GM12878 (cell line): Measurements from ENCODE around the gene TMEM63B. TPM values are rescaled to one million over a fixed set of nuclear protein-coding genes. Genes with fewer than 3 reads are reported as not detected.
A peak's percentile ranks its signal among the peaks of the same experiment; 100 is the strongest.

ENCODE experiments used
- CHD1 ChIP-seq: IDR thresholded peaks from 2 replicates; pipeline ENCODE4 v1.6.1; 2012; ENCODE audit warnings: low read depth, low read length, improper control_type of control experiment
- CHD2 ChIP-seq: IDR thresholded peaks from 2 replicates; pipeline ENCODE4 v1.6.1; 2011; ENCODE audit warnings: low read depth, low read length, improper control_type of control experiment, borderline replicate concordance
- CHD4 ChIP-seq: fragments of 200-600 bp; sonication (generic); IDR thresholded peaks from 2 replicates; pipeline ENCODE4 v1.6.1; 2016; ENCODE audit warnings: mild to moderate bottlenecking
- EP300 ChIP-seq, 2 experiments: fragments of 150-350 bp in 1 of 2; IDR thresholded peaks; 2 replicates each; pipeline ENCODE4 v1.6.1; 2011 to 2012; ENCODE audit warnings: low read depth in 2 of 2, low read length in 2 of 2, borderline replicate concordance in 1 of 2, improper control_type of control experiment in 1 of 2, inconsistent platforms in 1 of 2; ENCODE audit not compliant: control insufficient read depth in 1 of 2
- ESRRA ChIP-seq: IDR thresholded peaks from 2 replicates; pipeline ENCODE4 v1.6.1; 2012; ENCODE audit warnings: mild to moderate bottlenecking, low read length, improper control_type of control experiment
- FOXM1 ChIP-seq: IDR thresholded peaks from 2 replicates; pipeline ENCODE4 v1.6.1; 2012; ENCODE audit warnings: low read depth, mild to moderate bottlenecking, inconsistent platforms, low read length, moderate library complexity
- GABPA ChIP-seq: IDR thresholded peaks from 2 replicates; pipeline ENCODE4 v1.6.1; 2014; ENCODE audit warnings: antibody characterized with exemption, low read depth, mild to moderate bottlenecking, inconsistent platforms
- GATAD2B ChIP-seq: fragments of 450-650 bp; conservative IDR thresholded peaks from 2 replicates; pipeline ENCODE4 v1.6.1; 2017; ENCODE audit warnings: low read depth, mild to moderate bottlenecking, moderate library complexity
- HDAC6 ChIP-seq: fragments of 200-600 bp; sonication (generic); IDR thresholded peaks from one replicate; pipeline ENCODE4 v1.8.0; 2017; ENCODE audit warnings: antibody characterized with exemption; ENCODE audit not compliant: unreplicated experiment
- IKZF1 ChIP-seq: fragments of 450-650 bp; conservative IDR thresholded peaks from 2 replicates; pipeline ENCODE4 v1.6.1; 2017; ENCODE audit warnings: antibody characterized with exemption, mild to moderate bottlenecking
- JUND ChIP-seq: IDR thresholded peaks from 2 replicates; pipeline ENCODE4 v1.6.1; 2012; ENCODE audit warnings: low read depth, mild to moderate bottlenecking, low read length, improper control_type of control experiment, moderate library complexity
- MYC ChIP-seq: IDR thresholded peaks from 2 replicates; pipeline ENCODE4 v1.6.1; 2011; ENCODE audit warnings: mild to moderate bottlenecking, low read length, moderate library complexity, inconsistent platforms; ENCODE audit not compliant: insufficient read depth, insufficient replicate concordance, insufficient read length, severe bottlenecking
- NBN ChIP-seq: fragments of 450-650 bp; IDR thresholded peaks from 2 replicates; pipeline ENCODE4 v1.6.1; 2016
- NFIC ChIP-seq: IDR thresholded peaks from 2 replicates; pipeline ENCODE4 v1.6.1; 2012; ENCODE audit warnings: low read depth, mild to moderate bottlenecking, inconsistent platforms, low read length, moderate library complexity
- NRF1 ChIP-seq: conservative IDR thresholded peaks from 2 replicates; pipeline ENCODE4 v1.6.1; 2011; ENCODE audit warnings: mild to moderate bottlenecking, low read depth, low read length, improper control_type of control experiment
- PAX8 ChIP-seq: fragments of 450-650 bp; IDR thresholded peaks from 2 replicates; pipeline ENCODE4 v1.6.1; 2017; ENCODE audit warnings: mild to moderate bottlenecking, moderate library complexity
- POLR2A ChIP-seq: IDR thresholded peaks from 2 replicates; pipeline ENCODE4 v1.6.1; 2011; ENCODE audit warnings: low read depth, mild to moderate bottlenecking, low read length
- POLR2AphosphoS2 ChIP-seq: IDR thresholded peaks from 2 replicates; pipeline ENCODE4 v1.6.1; 2011; ENCODE audit warnings: low read depth, mild to moderate bottlenecking, low read length, improper control_type of control experiment, moderate library complexity
- RAD21 ChIP-seq: IDR thresholded peaks from 2 replicates; pipeline ENCODE4 v1.6.1; 2011; ENCODE audit warnings: mild to moderate bottlenecking, low read depth, low read length, moderate library complexity; ENCODE audit not compliant: insufficient read depth
- RB1 ChIP-seq: fragments of 450-650 bp; formaldehyde crosslinking; IDR thresholded peaks from 2 replicates; pipeline ENCODE4 v1.6.1; 2017; ENCODE audit warnings: mild to moderate bottlenecking, borderline replicate concordance
- RFX5 ChIP-seq: IDR thresholded peaks from 2 replicates; pipeline ENCODE4 v1.6.1; 2011; ENCODE audit warnings: low read depth, low read length, improper control_type of control experiment
- SP1 ChIP-seq: IDR thresholded peaks from one replicate; pipeline ENCODE4 v1.6.1; 2011; ENCODE audit warnings: low read depth, low read length
- SPI1 ChIP-seq: IDR thresholded peaks from 2 replicates; pipeline ENCODE4 v1.6.1; 2011; ENCODE audit warnings: low read depth, mild to moderate bottlenecking, low read length, moderate library complexity, borderline replicate concordance; ENCODE audit not compliant: insufficient read depth
- SREBF2 ChIP-seq: IDR thresholded peaks from 2 replicates; pipeline ENCODE4 v1.6.1; 2012; ENCODE audit warnings: mild to moderate bottlenecking, low read length
- TBL1XR1 ChIP-seq: IDR thresholded peaks from 2 replicates; pipeline ENCODE4 v1.6.1; 2012; ENCODE audit warnings: low read depth, low read length, improper control_type of control experiment
- WRNIP1 ChIP-seq: IDR thresholded peaks from 2 replicates; pipeline ENCODE4 v1.6.1; 2011; ENCODE audit warnings: low read depth, low read length, improper control_type of control experiment, borderline replicate concordance
- ZZZ3 ChIP-seq: IDR thresholded peaks from 2 replicates; pipeline ENCODE4 v1.6.1; 2011; ENCODE audit warnings: low read depth; ENCODE audit not compliant: control insufficient read depth, insufficient read length
- polyA plus RNA-seq, 11 experiments: library from polyadenylated mRNA; depleted of rRNA in 4 of 11; unstranded in 6 of 11; stranded (reverse) in 5 of 11; fragments of >200 nt; fragmentation: Nextera tagmentation in 4 of 11; fragmentation: Illumina TruSeq in 1 of 11; extraction: Ambion mirVana in 4 of 11; extraction: Trizol in 1 of 11; gene quantifications; 1 replicate in 1 of 11; 2 replicates in 10 of 11; pipeline versions ENCODE4 v1.2.1 to v1.2.3, GENCODE V29; 2011 to 2016; ENCODE audit warnings: inconsistent platforms in 2 of 11, missing spikeins in 2 of 11, low read depth in 1 of 11
- total RNA-seq, 4 experiments: library from RNA; depleted of rRNA in 3 of 4; stranded (reverse); fragments of >200 nt in 3 of 4; fragmentation: Illumina TruSeq in 1 of 4; extraction: Trizol in 1 of 4; gene quantifications; 2 replicates each; pipeline versions ENCODE4 v1.2.1 to v1.2.3, GENCODE V29; 2013 to 2021
- TF ChIP-seq, protein P1 (sequence below): IDR thresholded peaks from 2 replicates; pipeline ENCODE4 v1.6.1; 2011; ENCODE audit warnings: borderline replicate concordance, low read depth, mild to moderate bottlenecking, moderate library complexity, mixed read lengths, low read length; ENCODE audit not compliant: insufficient read depth; ENCODE audit errors: extremely low read length
- TF ChIP-seq, protein P2 (sequence below): fragments of 450-650 bp; formaldehyde crosslinking; IDR thresholded peaks from 2 replicates; pipeline ENCODE4 v1.4.0; 2020; ENCODE audit warnings: mild to moderate bottlenecking, moderate library complexity

Gene TMEM63B
- total and polyA plus RNA-seq, 10 of the 15 experiments (the other 5 are each of a cell fraction or from before 2014, with no cell fraction given): 0.09 to 15.0 (median 7.1) TPM; not detected in 1

- no peak for TF ChIP-seq CHD1
- no peak for TF ChIP-seq PAX8
- no peak for TF ChIP-seq FOXM1
- no peak for TF ChIP-seq SREBF2
- no peak for TF ChIP-seq RB1
- peak; percentile 34 for TF ChIP-seq SP1
- TF ChIP-seq MYC: no peak
- TF ChIP-seq SPI1: no peak
- TF ChIP-seq EP300 (IDR thresholded peaks at IDR 0.05; ENCODE audit: borderline replicate concordance in 1 of 2, control insufficient read depth in 1 of 2, low read depth in 2 of 2, low read length in 2 of 2): no peak
- TF ChIP-seq POLR2A: no peak
- TF ChIP-seq POLR2AphosphoS2: no peak
- no peak for TF ChIP-seq HDAC6
- TF ChIP-seq RAD21: peak; percentile 97
- TF ChIP-seq NRF1: no peak
- TF ChIP-seq, protein P1, sequence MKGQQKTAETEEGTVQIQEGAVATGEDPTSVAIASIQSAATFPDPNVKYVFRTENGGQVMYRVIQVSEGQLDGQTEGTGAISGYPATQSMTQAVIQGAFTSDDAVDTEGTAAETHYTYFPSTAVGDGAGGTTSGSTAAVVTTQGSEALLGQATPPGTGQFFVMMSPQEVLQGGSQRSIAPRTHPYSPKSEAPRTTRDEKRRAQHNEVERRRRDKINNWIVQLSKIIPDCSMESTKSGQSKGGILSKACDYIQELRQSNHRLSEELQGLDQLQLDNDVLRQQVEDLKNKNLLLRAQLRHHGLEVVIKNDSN: no peak
- peak; percentile 71; the same call in 1 of the 2 replicates for TF ChIP-seq NBN
- TF ChIP-seq ZZZ3: no peak
- TF ChIP-seq WRNIP1: no peak
- TF ChIP-seq, protein P2, sequence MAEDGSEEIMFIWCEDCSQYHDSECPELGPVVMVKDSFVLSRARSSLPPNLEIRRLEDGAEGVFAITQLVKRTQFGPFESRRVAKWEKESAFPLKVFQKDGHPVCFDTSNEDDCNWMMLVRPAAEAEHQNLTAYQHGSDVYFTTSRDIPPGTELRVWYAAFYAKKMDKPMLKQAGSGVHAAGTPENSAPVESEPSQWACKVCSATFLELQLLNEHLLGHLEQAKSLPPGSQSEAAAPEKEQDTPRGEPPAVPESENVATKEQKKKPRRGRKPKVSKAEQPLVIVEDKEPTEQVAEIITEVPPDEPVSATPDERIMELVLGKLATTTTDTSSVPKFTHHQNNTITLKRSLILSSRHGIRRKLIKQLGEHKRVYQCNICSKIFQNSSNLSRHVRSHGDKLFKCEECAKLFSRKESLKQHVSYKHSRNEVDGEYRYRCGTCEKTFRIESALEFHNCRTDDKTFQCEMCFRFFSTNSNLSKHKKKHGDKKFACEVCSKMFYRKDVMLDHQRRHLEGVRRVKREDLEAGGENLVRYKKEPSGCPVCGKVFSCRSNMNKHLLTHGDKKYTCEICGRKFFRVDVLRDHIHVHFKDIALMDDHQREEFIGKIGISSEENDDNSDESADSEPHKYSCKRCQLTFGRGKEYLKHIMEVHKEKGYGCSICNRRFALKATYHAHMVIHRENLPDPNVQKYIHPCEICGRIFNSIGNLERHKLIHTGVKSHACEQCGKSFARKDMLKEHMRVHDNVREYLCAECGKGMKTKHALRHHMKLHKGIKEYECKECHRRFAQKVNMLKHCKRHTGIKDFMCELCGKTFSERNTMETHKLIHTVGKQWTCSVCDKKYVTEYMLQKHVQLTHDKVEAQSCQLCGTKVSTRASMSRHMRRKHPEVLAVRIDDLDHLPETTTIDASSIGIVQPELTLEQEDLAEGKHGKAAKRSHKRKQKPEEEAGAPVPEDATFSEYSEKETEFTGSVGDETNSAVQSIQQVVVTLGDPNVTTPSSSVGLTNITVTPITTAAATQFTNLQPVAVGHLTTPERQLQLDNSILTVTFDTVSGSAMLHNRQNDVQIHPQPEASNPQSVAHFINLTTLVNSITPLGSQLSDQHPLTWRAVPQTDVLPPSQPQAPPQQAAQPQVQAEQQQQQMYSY (CRISPR knock-in tag): no peak
- TF ChIP-seq RFX5: no peak
- TF ChIP-seq IKZF1: peak; percentile 59
- no peak for TF ChIP-seq GABPA
- no peak for TF ChIP-seq CHD2
- TF ChIP-seq TBL1XR1: no peak
- TF ChIP-seq CHD4: no peak
- no peak for TF ChIP-seq JUND
- TF ChIP-seq GATAD2B: 0 out of 2 replicates have a peak, but pooled peaks have one; percentile 27
- TF ChIP-seq ESRRA: no peak
- TF ChIP-seq NFIC: no peak
Measured at GRCh38 chr6:44078827-44079671, 48.3 kb upstream of the TMEM63B start (continued).
